ENCODE measurements around the gene ZNF425. TPM values are rescaled to one million over a fixed set of nuclear protein-coding genes. Genes with fewer than 3 reads are reported as not detected.
A peak's percentile ranks its signal among the peaks of the same experiment; 100 is the strongest.

ZNF425 gene
- 1 to 10 TPM in 1 of 4 donors, under 1 TPM in 3; 0.45 to 3.9 (median 0.76) TPM for polyA plus RNA-seq
- long read RNA-seq, donor 1, partial matches to known transcripts, result 0 of 4 reads
- long read RNA-seq, donor 1, other reads (novel, unspliced or antisense), result 0 of 4 reads
- long read RNA-seq, donor 2, result 0 reads
- long read RNA-seq, donor 3, result 0 reads
- long read RNA-seq, donor 4, result 0 reads
- long read RNA-seq, donor 5, partial matches to known transcripts, result 0 of 1 reads
- long read RNA-seq, donor 5, other reads (novel, unspliced or antisense), result 0 of 1 reads
- long read RNA-seq, donor 6, partial matches to known transcripts, result 0 of 1 reads
- long read RNA-seq, donor 6, other reads (novel, unspliced or antisense), result 0 of 1 reads
- long read RNA-seq, donor 7, result 0 reads
- long read RNA-seq, donor 8, result 0 reads
- long read RNA-seq, donor 9, result 0 reads
- long read RNA-seq, donor 10, result 0 reads

- Histone ChIP-seq H3K27me3 (ENCODE audit: control insufficient read depth in 3 of 3, insufficient read depth in 3 of 3, low read length in 3 of 3) (no peaks in the 10 kb centered on the region), H3K27ac (ENCODE audit: low read depth in 1 of 3, low read length in 2 of 3) (peak within 1 kb of the TSS; percentile 87 to 98 (median 90)), H3K4me1 (ENCODE audit: control insufficient read depth in 3 of 3, insufficient read depth in 2 of 3, low read depth in 1 of 3, low read length in 2 of 3) (peaks cover 0 to 3% (median 0%) of the 10 kb centered on the region in 3 donors), H3K4me3 (ENCODE audit: low read depth in 1 of 3, low read length in 3 of 3) (peak within 1 kb of the TSS; percentile 84 to 100 (median 99)), H3K36me3 (ENCODE audit: control insufficient read depth in 3 of 3, insufficient read depth in 2 of 3, low read depth in 1 of 3, low read length in 3 of 3) (peaks cover 2 to 8% (median 2%) of the 10 kb centered on the region in 3 donors), H3K9me3 (ENCODE audit: control insufficient read depth in 2 of 2, insufficient read depth in 1 of 2, low read depth in 1 of 2, low read length in 1 of 2) (peaks cover 0 to 7% of the 10 kb centered on the region in 2 donors)
- FAIRE-seq, result no peak
- peak; percentile 91 to 99 for DNase-seq
- WGBS, 3 donors, result 0 to 1% (median 0%) methylated on average over 67 to 72 of the region's 72 CpGs
Measured at GRCh38 chr7:149125863-149126661, at the start of gene ZNF425. Gene ZNF425, minus strand, starts transcription at chr7:149126324. Its CDS starts 111 bp downstream, at chr7:149126213.

- DNase-seq (no peak), FAIRE-seq (no peak)
- H3K4me3 ChIP-seq (ENCODE audit: low read depth in 1 of 3, low read length in 3 of 3), result no peak overlapping the region
- 88 to 95% (median 93%) methylated on average over 2 of the region's 2 CpGs for whole genome bisulfite sequencing, 3 donors
- H3K4me1 ChIP-seq (ENCODE audit: control insufficient read depth in 3 of 3, insufficient read depth in 2 of 3, low read depth in 1 of 3, low read length in 2 of 3), result no peaks in the 10 kb centered on the region
- H3K9me3 ChIP-seq (ENCODE audit: control insufficient read depth in 2 of 2, insufficient read depth in 1 of 2, low read depth in 1 of 2, low read length in 1 of 2), result no peaks in the 10 kb centered on the region
- H3K27me3 ChIP-seq (ENCODE audit: control insufficient read depth in 3 of 3, insufficient read depth in 3 of 3, low read length in 3 of 3), result no peaks in the 10 kb centered on the region
- H3K27ac ChIP-seq (ENCODE audit: low read depth in 1 of 3, low read length in 2 of 3), result no peak overlapping the region
- peaks cover 9 to 51% (median 16%) of the 10 kb centered on the region in 3 donors for H3K36me3 ChIP-seq (ENCODE audit: control insufficient read depth in 3 of 3, insufficient read depth in 2 of 3, low read depth in 1 of 3, low read length in 3 of 3)
Measured at GRCh38 chr7:149175150-149175549, 49.0 kb upstream of the ZNF425 start.

GRCh38 chr7:149172534-149172920 lies 46.4 kb upstream of the ZNF425 start:
- H3K27me3 ChIP-seq (ENCODE audit: control insufficient read depth in 3 of 3, insufficient read depth in 3 of 3, low read length in 3 of 3), result no peaks in the 10 kb centered on the region
- no peak overlapping the region for H3K4me3 ChIP-seq (ENCODE audit: low read depth in 1 of 3, low read length in 3 of 3)
- 93 to 100% (median 94%) methylated on average over 1 of the region's 1 CpG for WGBS, 3 donors
- H3K4me1 ChIP-seq (ENCODE audit: control insufficient read depth in 3 of 3, insufficient read depth in 2 of 3, low read depth in 1 of 3, low read length in 2 of 3), result no peaks in the 10 kb centered on the region
- H3K27ac ChIP-seq (ENCODE audit: low read depth in 1 of 3, low read length in 2 of 3), result no peak overlapping the region
- no peak for FAIRE-seq
- peaks cover 8 to 52% (median 22%) of the 10 kb centered on the region in 3 donors for H3K36me3 ChIP-seq (ENCODE audit: control insufficient read depth in 3 of 3, insufficient read depth in 2 of 3, low read depth in 1 of 3, low read length in 3 of 3)
- no peak for DNase-seq
- H3K9me3 ChIP-seq (ENCODE audit: control insufficient read depth in 2 of 2, insufficient read depth in 1 of 2, low read depth in 1 of 2, low read length in 1 of 2), result no peaks in the 10 kb centered on the region

GRCh38 chr7:149171892-149172533 lies 45.9 kb upstream of the ZNF425 start:
- H3K27me3 ChIP-seq (ENCODE audit: control insufficient read depth in 3 of 3, insufficient read depth in 3 of 3, low read length in 3 of 3), result no peaks in the 10 kb centered on the region
- 83 to 91% (median 88%) methylated on average over 9 of the region's 9 CpGs for WGBS, 3 donors

GRCh38 chr7:149166630-149167352 lies 40.7 kb upstream of the ZNF425 start:
- Histone ChIP-seq H3K4me1 (ENCODE audit: control insufficient read depth in 3 of 3, insufficient read depth in 2 of 3, low read depth in 1 of 3, low read length in 2 of 3) (no peaks in the 10 kb centered on the region), H3K27ac (ENCODE audit: low read depth in 1 of 3, low read length in 2 of 3) (no peak overlapping the region), H3K27me3 (ENCODE audit: control insufficient read depth in 3 of 3, insufficient read depth in 3 of 3, low read length in 3 of 3) (no peaks in the 10 kb centered on the region), H3K36me3 (ENCODE audit: control insufficient read depth in 3 of 3, insufficient read depth in 2 of 3, low read depth in 1 of 3, low read length in 3 of 3) (peaks cover 16 to 46% (median 23%) of the 10 kb centered on the region in 3 donors), H3K4me3 (ENCODE audit: low read depth in 1 of 3, low read length in 3 of 3) (no peak overlapping the region), H3K9me3 (ENCODE audit: control insufficient read depth in 2 of 2, insufficient read depth in 1 of 2, low read depth in 1 of 2, low read length in 1 of 2) (no peaks in the 10 kb centered on the region)
- no peak for FAIRE-seq
- DNase-seq, result no peak

More at GRCh38 chr7:149171892-149172533, 45.9 kb upstream of the ZNF425 start:
- peaks cover 9 to 50% (median 25%) of the 10 kb centered on the region in 3 donors for H3K36me3 ChIP-seq (ENCODE audit: control insufficient read depth in 3 of 3, insufficient read depth in 2 of 3, low read depth in 1 of 3, low read length in 3 of 3)
- no peaks in the 10 kb centered on the region for H3K9me3 ChIP-seq (ENCODE audit: control insufficient read depth in 2 of 2, insufficient read depth in 1 of 2, low read depth in 1 of 2, low read length in 1 of 2)
- no peak overlapping the region for H3K4me3 ChIP-seq (ENCODE audit: low read depth in 1 of 3, low read length in 3 of 3)
- no peak for DNase-seq
- no peaks in the 10 kb centered on the region for H3K4me1 ChIP-seq (ENCODE audit: control insufficient read depth in 3 of 3, insufficient read depth in 2 of 3, low read depth in 1 of 3, low read length in 2 of 3)
- no peak overlapping the region for H3K27ac ChIP-seq (ENCODE audit: low read depth in 1 of 3, low read length in 2 of 3)
- FAIRE-seq, result no peak

GRCh38 chr7:149166142-149166541 lies 40.0 kb upstream of the ZNF425 start:
- no peak for DNase-seq
- Histone ChIP-seq H3K27me3 (ENCODE audit: control insufficient read depth in 3 of 3, insufficient read depth in 3 of 3, low read length in 3 of 3) (no peaks in the 10 kb centered on the region), H3K27ac (ENCODE audit: low read depth in 1 of 3, low read length in 2 of 3) (no peak overlapping the region), H3K36me3 (ENCODE audit: control insufficient read depth in 3 of 3, insufficient read depth in 2 of 3, low read depth in 1 of 3, low read length in 3 of 3) (peaks cover 16 to 42% (median 25%) of the 10 kb centered on the region in 3 donors), H3K4me3 (ENCODE audit: low read depth in 1 of 3, low read length in 3 of 3) (no peak overlapping the region), H3K4me1 (ENCODE audit: control insufficient read depth in 3 of 3, insufficient read depth in 2 of 3, low read depth in 1 of 3, low read length in 2 of 3) (no peaks in the 10 kb centered on the region), H3K9me3 (ENCODE audit: control insufficient read depth in 2 of 2, insufficient read depth in 1 of 2, low read depth in 1 of 2, low read length in 1 of 2) (no peaks in the 10 kb centered on the region)
- WGBS, 3 donors, result 78 to 81% (median 78%) methylated on average over 1 of the region's 1 CpG
- FAIRE-seq, result no peak

- Histone ChIP-seq H3K36me3 (ENCODE audit: control insufficient read depth in 3 of 3, insufficient read depth in 2 of 3, low read depth in 1 of 3, low read length in 3 of 3) (peaks cover 4 to 43% (median 18%) of the 10 kb centered on the region in 3 donors), H3K27me3 (ENCODE audit: control insufficient read depth in 3 of 3, insufficient read depth in 3 of 3, low read length in 3 of 3) (no peaks in the 10 kb centered on the region), H3K9me3 (ENCODE audit: control insufficient read depth in 2 of 2, insufficient read depth in 1 of 2, low read depth in 1 of 2, low read length in 1 of 2) (no peaks in the 10 kb centered on the region), H3K27ac (ENCODE audit: low read depth in 1 of 3, low read length in 2 of 3) (no peak overlapping the region), H3K4me1 (ENCODE audit: control insufficient read depth in 3 of 3, insufficient read depth in 2 of 3, low read depth in 1 of 3, low read length in 2 of 3) (no peaks in the 10 kb centered on the region), H3K4me3 (ENCODE audit: low read depth in 1 of 3, low read length in 3 of 3) (no peak overlapping the region)
- WGBS, 3 donors, result 75 to 83% (median 79%) methylated on average over 5 of the region's 5 CpGs
- no peak for FAIRE-seq
- no peak for DNase-seq
Measured at GRCh38 chr7:149161241-149161848, 35.2 kb upstream of the ZNF425 start.

Data from small intestine (tissue), 16 donors.